Astrocyte (in vitro differentiated cells and primary cell): Measurements from ENCODE around the gene SYPL2. TPM values are rescaled to one million over a fixed set of nuclear protein-coding genes. Genes with fewer than 3 reads are reported as not detected.

Source experiments
- DNase-seq: peaks from one replicate; pipeline ENCODE4 v3.0.0-alpha.2; 2010; ENCODE audit warnings: low read depth
- FAIRE-seq: peaks from 2 replicates; lab custom pipeline; 2011; peaks lifted over from hg19 to GRCh38; lab: Jason Lieb, UNC
- H2AFZ ChIP-seq: 2 replicates; pipeline ENCODE4 v1.6.0; 2012; ENCODE audit warnings: low read depth, low read length, inconsistent platforms
- H3K27ac ChIP-seq: 2 replicates; pipeline ENCODE4 v1.5.1; 2011; ENCODE audit warnings: low read depth, low read length, inconsistent platforms
- H3K27me3 ChIP-seq: 2 replicates; pipeline ENCODE4 v1.6.0; 2011; ENCODE audit warnings: low read length, inconsistent platforms; ENCODE audit not compliant: insufficient read depth
- H3K36me3 ChIP-seq: 2 replicates; pipeline ENCODE4 v1.5.1; 2011; ENCODE audit warnings: low read length, inconsistent platforms; ENCODE audit not compliant: insufficient read depth
- H3K4me1 ChIP-seq: 2 replicates; pipeline ENCODE4 v1.5.1; 2011; ENCODE audit warnings: low read length, inconsistent platforms; ENCODE audit not compliant: insufficient read depth
- H3K4me2 ChIP-seq: 2 replicates; pipeline ENCODE4 v1.6.0; 2012; ENCODE audit warnings: low read length, inconsistent platforms
- H3K4me3 ChIP-seq: 2 replicates; pipeline ENCODE4 v1.5.1; 2011; ENCODE audit warnings: low read depth, mild to moderate bottlenecking, low read length, inconsistent platforms; ENCODE audit not compliant: insufficient read depth
- H3K79me2 ChIP-seq: 2 replicates; pipeline ENCODE4 v1.6.0; 2012; ENCODE audit warnings: mild to moderate bottlenecking, low read length, inconsistent platforms; ENCODE audit not compliant: insufficient read depth
- H3K9ac ChIP-seq: 2 replicates; pipeline ENCODE4 v1.6.0; 2012; ENCODE audit warnings: mild to moderate bottlenecking, low read length, inconsistent platforms
- H3K9me3 ChIP-seq: 2 replicates; pipeline ENCODE4 v1.5.1; 2012; ENCODE audit warnings: low read depth, mild to moderate bottlenecking, low read length, inconsistent platforms; ENCODE audit not compliant: insufficient read depth
- H4K20me1 ChIP-seq: 2 replicates; pipeline ENCODE4 v1.6.0; 2012; ENCODE audit warnings: low read length, inconsistent platforms; ENCODE audit not compliant: insufficient read depth
- H3K27ac Mint-ChIP-seq: one replicate; pipeline ENCODE4 v1.8.0; 2021; ENCODE audit warnings: mild to moderate bottlenecking, mixed read lengths; ENCODE audit not compliant: unreplicated experiment
- H3K27me3 Mint-ChIP-seq: one replicate; pipeline ENCODE4 v1.8.0; 2021; ENCODE audit warnings: low read depth, mixed read lengths; ENCODE audit not compliant: unreplicated experiment
- H3K36me3 Mint-ChIP-seq: one replicate; pipeline ENCODE4 v1.8.0; 2021; ENCODE audit warnings: low read depth, mixed read lengths; ENCODE audit not compliant: unreplicated experiment
- H3K4me1 Mint-ChIP-seq: one replicate; pipeline ENCODE4 v1.8.0; 2021; ENCODE audit warnings: low read depth, mixed read lengths; ENCODE audit not compliant: unreplicated experiment
- H3K4me3 Mint-ChIP-seq: one replicate; pipeline ENCODE4 v1.8.0; 2021; ENCODE audit warnings: mild to moderate bottlenecking, moderate library complexity, mixed read lengths; ENCODE audit not compliant: unreplicated experiment
- H3K9me3 Mint-ChIP-seq: one replicate; pipeline ENCODE4 v1.8.0; 2021; ENCODE audit warnings: mild to moderate bottlenecking, mixed read lengths; ENCODE audit not compliant: unreplicated experiment
- CTCF ChIP-seq: IDR thresholded peaks from 2 replicates; pipeline ENCODE4 v1.5.1; 2011; ENCODE audit warnings: low read depth, mild to moderate bottlenecking, inconsistent platforms, low read length, moderate library complexity; ENCODE audit not compliant: insufficient read depth
- EZH2 ChIP-seq: IDR thresholded peaks from 2 replicates; pipeline ENCODE4 v1.6.1; 2012; ENCODE audit warnings: mild to moderate bottlenecking, low read length, inconsistent platforms; ENCODE audit not compliant: insufficient read depth
- total RNA-seq: library from RNA; stranded (reverse); gene quantifications from 2 replicates; pipeline ENCODE4 v1.2.1, GENCODE V29; 2021

Gene SYPL2
- total RNA-seq, 1 donor from 2014 or later = 0.70 TPM

GRCh38 chr1:109531380-109531779, 65.0 kb downstream of the SYPL2 start:
- FAIRE-seq (no peak), DNase-seq (no peak)
- H3K4me1 Mint-ChIP-seq = peaks cover 21% of the 10 kb centered on the region
- no peaks in the 10 kb centered on the region for H3K36me3 Mint-ChIP-seq
- Histone ChIP-seq H3K27ac (no peak overlapping the region), H3K9ac (no peak overlapping the region), H3K79me2 (no peaks in the 10 kb centered on the region), H3K9me3 (no peaks in the 10 kb centered on the region), H3K4me2 (no peak overlapping the region), H4K20me1 (no peaks in the 10 kb centered on the region), H3K27me3 (peaks cover 5% of the 10 kb centered on the region), H3K36me3 (no peaks in the 10 kb centered on the region), H3K4me1 (peaks cover 6% of the 10 kb centered on the region), H2AFZ (no peak overlapping the region), H3K4me3 (no peak overlapping the region)
- peak overlapping the region; percentile 28 for H3K27ac Mint-ChIP-seq
- H3K27me3 Mint-ChIP-seq = peaks cover 26% of the 10 kb centered on the region
- TF ChIP-seq CTCF (no peak), EZH2 (no peak)
- H3K4me3 Mint-ChIP-seq = no peak overlapping the region
- H3K9me3 Mint-ChIP-seq = no peaks in the 10 kb centered on the region

Other genes with a start within 250 kb of the SYPL2 start
- 8.5 and 10.0 TPM in 2 replicates for gene CELSR2, start 217.0 kb upstream of the SYPL2 start, total RNA-seq
- gene PSRC1, start 183.4 kb upstream of the SYPL2 start, total RNA-seq = 4.5 and 7.7 TPM in 2 replicates
- gene MYBPHL, start 159.5 kb upstream of the SYPL2 start, total RNA-seq = not detected in 2 replicates
- gene SORT1, start 68.6 kb upstream of the SYPL2 start, total RNA-seq = 135 and 138 TPM in 2 replicates
- 143 and 148 TPM in 2 replicates for gene PSMA5, start 40.1 kb upstream of the SYPL2 start, total RNA-seq
- gene ATXN7L2, start 17.4 kb downstream of the SYPL2 start, total RNA-seq = 5.5 and 6.2 TPM in 2 replicates
- gene CYB561D1, start 27.5 kb downstream of the SYPL2 start, total RNA-seq = 9.4 and 11.9 TPM in 2 replicates
- gene AMIGO1, start 43.2 kb downstream of the SYPL2 start, total RNA-seq = 1.2 and 1.8 TPM in 2 replicates
- gene GPR61, start 73.3 kb downstream of the SYPL2 start, total RNA-seq = not detected in 2 replicates
- 15.3 and 16.1 TPM in 2 replicates for gene GNAI3, start 82.1 kb downstream of the SYPL2 start, total RNA-seq
- gene GNAT2, start 153.1 kb downstream of the SYPL2 start, total RNA-seq = not detected in 2 replicates
- gene AMPD2, start 153.3 kb downstream of the SYPL2 start, total RNA-seq = 155 and 156 TPM in 2 replicates
- 4.4 and 4.6 TPM in 2 replicates for gene GSTM4, start 189.6 kb downstream of the SYPL2 start, total RNA-seq
- gene GSTM2, start 201.5 kb downstream of the SYPL2 start, total RNA-seq = 11.8 and 13.4 TPM in 2 replicates
- not detected in 2 replicates for gene GSTM1, start 221.3 kb downstream of the SYPL2 start, total RNA-seq
- gene GSTM5, start 245.7 kb downstream of the SYPL2 start, total RNA-seq = not detected in 2 replicates